NCI-H2171 (cell line): ENCODE results near the gene ASCL1.
A peak's percentile ranks its signal among the peaks of the same experiment; 100 is the strongest.

Experiments
- DNase-seq: peaks from one replicate; lab custom pipeline; 2025; lab: John Stamatoyannopoulos, UW

The ASCL1 gene

GRCh38 chr12:102951841-102952240 is 5.6 kb upstream of the ASCL1 start:
- no peak for DNase-seq

- DNase-seq, result no peak
These were observed 4.3 kb upstream of the ASCL1 start for GRCh38 chr12:102953221-102953620.

DNA sequence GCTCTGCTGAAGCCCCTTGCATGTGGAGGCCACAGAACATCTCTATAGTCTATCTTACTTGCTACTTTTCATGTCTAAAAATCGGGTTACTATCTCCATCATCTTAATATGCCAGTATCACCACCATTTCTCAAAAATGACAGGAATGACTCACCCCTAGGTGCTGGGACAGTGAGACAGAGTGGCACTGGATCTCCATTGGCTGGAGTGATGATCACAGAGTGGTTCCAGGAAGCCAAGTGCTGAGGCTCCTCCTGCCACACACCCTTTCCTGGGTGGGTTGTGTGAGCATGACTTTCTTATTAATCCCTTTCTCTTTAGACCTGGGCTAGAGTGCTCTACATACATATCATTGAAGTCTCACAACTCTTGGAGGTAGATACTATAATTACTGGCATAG is 3.3 kb upstream of the ASCL1 start:
- DNase-seq, result no peak

- no peak for DNase-seq
These were observed 1.3 kb upstream of the ASCL1 start for GRCh38 chr12:102955926-102956737.

GRCh38 chr12:102956738-102957327 is 641 bp upstream of the ASCL1 start:
- no peak for DNase-seq

GRCh38 chr12:102958073-102958829 is 777 bp downstream of the ASCL1 start:
- DNase-seq, result peak; percentile 55

GRCh38 chr12:102958830-102959176 is 1.3 kb downstream of the ASCL1 start:
- no peak for DNase-seq

GRCh38 chr12:102959391-102959790 is 1.9 kb downstream of the ASCL1 start:
- no peak for DNase-seq

DNA sequence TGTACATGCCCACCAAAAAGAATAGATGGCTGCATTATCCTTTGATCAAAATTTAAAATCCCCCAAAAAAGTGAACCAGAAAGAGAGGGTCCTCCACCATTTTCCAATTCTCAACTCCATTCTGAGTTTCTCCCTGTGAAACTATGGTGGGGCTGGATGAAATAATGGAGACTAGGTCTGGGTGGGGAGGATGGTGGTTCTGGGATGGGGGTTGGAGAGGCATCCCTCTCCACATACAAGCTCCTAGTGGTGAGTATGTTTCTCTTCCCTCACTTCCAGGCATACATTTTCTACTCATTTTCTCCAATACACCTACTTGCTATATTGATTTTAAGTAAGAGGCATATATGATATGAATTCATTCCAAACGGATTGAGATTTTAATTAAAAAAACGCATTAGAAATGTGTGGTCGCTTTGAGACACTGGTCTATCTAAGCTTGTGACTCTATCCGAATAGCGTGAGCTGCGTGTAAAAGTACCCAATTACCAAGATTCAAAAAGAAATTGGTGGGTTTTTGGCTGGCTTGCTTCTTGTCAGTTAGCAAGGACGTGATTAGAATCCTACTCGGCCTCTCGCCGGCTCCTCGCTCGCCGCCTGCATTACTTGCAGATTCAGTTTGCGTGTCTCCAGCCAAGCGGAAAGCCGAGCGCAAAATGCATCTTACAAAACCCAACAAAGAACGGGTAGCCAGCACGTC is 3.4 kb downstream of the ASCL1 start:
- peak; percentile 37 for DNase-seq

DNA sequence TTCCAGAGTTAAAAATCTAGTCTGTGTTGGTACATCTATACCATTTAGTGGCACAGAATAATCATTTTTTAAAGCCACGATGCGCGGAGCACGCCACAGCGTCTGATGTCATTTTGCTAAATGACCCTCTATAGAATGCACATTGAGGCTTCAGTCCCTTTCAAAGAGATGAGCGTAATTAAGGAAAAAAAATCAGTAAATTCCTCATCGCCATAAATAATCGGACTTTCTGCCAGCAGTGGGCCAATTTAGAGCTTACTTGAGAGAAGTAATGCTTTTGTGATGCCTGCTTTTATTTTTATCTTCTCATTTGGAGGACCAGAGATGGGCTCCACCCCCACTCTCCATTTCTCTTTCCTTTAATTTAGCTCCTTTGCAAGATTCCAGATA is 4.0 kb downstream of the ASCL1 start:
- no peak for DNase-seq

DNA sequence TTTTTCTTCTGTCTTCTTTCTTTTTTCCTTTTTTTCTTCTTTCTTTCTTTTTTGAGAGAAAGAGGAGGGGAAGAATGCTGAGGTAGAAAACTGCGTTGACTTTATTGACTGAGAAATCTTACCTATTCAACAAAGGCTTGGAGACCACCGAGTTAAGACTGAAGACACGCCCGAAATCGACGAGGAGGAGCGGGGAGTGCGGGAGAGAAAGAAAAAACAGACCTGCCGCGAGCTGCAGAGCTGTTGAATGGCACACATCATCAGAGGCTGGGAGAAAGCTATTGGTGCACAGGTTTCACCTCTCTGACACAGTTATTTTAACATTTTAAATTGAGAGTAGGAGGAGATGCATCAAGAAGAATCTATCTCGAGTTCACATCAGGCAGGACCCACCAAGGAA is 5.1 kb downstream of the ASCL1 start:
- no peak for DNase-seq

- DNase-seq, result no peak
These were observed 5.5 kb downstream of the ASCL1 start for GRCh38 chr12:102962986-102963385.

DNA sequence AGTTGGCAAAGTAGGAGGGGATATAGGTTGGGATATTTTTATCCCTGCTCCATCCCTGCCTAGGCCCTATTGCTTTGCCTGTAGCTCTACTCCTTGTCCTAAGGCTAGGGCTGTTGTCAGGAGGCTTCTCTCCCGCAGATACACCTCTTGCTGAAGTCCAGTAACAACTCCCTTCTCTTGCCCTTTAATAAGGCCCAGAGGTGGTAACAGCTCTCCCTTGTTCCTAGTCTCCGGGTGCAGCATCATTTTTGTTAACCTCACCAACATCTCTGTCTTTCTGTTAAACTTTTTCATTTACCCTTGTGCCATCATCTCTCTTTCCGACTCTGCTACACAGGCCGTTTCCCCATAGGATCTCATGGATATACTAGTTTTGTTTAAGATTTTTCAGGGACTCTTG is 6.3 kb downstream of the ASCL1 start:
- no peak for DNase-seq

- no peak for DNase-seq
These were observed 7.4 kb downstream of the ASCL1 start for GRCh38 chr12:102964872-102965271.

GRCh38 chr12:102965281-102966155 is 8.0 kb downstream of the ASCL1 start:
- DNase-seq, result no peak

- DNase-seq, result no peak
These were observed 8.9 kb downstream of the ASCL1 start for GRCh38 chr12:102966200-102966863.

GRCh38 chr12:102970780-102971179 is 13.3 kb downstream of the ASCL1 start:
- no peak for DNase-seq

DNA sequence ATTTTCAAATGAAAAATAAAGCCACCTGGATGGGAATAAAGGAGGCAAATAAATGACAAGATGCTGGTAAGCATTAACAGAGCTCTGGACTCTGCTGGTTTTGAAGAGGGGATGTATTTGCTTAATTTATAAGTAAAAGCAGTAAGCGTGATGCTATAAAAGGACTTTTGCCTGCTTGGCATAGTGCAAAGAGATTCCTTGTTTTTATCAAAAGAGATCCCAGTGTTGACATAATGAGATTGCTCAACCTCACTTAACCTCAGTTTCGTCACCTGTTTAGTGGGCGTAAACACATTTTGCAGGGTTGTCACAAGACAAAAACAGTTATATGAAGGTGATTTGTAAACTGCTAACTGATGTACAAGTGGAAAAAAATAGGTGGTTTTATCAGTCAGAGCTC is 13.8 kb downstream of the ASCL1 start:
- no peak for DNase-seq

DNA sequence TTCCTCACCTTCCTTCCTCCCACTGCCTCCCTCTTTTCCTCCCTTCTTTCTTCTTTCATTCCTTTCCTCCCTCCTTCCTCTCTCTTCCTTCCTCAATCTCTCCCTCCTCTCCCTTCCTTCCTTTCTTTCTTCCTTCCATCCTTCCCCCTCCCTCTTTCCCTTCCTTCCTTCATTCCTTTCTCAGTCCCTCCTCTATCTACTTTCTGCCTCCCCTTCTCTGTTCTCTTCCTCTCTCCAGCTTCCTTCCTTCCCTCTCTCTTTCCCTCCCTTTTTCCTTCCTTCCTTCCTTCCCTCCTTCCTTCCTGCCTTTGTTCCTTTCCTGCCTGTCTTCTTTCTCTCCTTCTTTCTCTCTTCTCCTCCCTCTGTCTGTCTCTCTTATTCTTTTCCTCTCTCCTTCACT is 16.1 kb downstream of the ASCL1 start:
- no peak for DNase-seq

DNA sequence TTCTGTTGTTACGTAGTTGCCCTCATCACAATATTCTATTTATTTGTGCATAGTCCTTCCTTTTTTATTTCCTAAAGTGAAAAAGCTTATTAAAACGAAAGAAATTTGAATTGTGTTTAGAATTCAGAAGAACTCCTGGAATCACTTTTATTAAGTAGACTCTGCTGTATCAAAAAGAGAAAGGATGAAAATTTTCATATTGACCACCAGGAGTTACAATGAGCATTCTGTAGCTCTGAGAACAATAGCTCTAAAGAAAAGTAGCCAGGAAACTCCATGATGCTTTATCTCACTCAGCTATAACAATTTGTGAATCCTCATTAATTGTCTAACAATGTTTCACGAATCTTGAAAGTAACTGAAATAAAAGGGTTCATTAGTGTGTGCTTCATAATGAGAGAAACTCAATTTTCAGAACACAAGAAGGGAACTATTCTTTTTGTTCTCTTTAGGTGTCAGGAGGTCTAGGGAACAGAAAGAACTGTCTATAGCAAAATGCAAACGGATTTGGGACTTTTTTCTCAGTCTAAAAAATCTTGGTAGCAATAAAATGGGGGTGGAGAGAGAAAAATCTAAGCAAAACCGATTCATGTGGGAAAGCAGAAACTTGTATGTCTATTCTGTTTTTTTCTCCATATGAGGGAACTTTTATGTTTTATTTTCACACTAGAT is 19.3 kb downstream of the ASCL1 start:
- DNase-seq, result no peak
